D721Med (cell line): ENCODE data around the gene NBEA.
"Not testable (repeated sequence)": the region's sequence is repeated elsewhere in the genome, so short reads cannot be mapped to it uniquely, and the experiment has no call there.

Experiments
- DNase-seq: peaks from one replicate; pipeline ENCODE4 v3.0.0; 2011; ENCODE audit warnings: low spot score; ENCODE audit not compliant: insufficient read length
- FAIRE-seq: peaks from 2 replicates; lab custom pipeline; 2011; peaks lifted over from hg19 to GRCh38; lab: Jason Lieb, UNC
- CTCF ChIP-seq: IDR thresholded peaks from 2 replicates; pipeline ENCODE4 v1.5.1; 2012; ENCODE audit warnings: mild to moderate bottlenecking, control low read depth; ENCODE audit not compliant: insufficient read depth; ENCODE audit errors: missing control alignments

Gene NBEA

DNA sequence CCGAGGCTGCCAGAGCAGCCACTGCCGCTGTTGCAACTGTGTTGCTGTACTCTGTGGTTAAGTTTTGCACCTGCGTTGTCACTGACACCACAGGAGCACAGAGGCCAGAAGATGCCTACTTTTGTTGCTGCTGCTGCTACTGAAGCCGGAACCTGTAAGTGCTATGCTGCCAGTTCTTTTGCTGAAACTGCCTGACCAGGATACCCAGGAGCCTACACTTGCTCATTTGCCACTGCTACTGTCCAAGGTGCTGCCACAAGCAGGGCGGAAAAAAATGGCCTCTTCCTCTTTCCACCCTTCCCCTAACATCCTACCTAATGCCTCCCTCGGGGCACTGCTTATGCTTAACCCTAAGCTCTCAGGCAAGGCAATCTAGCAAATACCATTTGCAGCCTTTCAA, 29.0 kb upstream of the NBEA start:
- FAIRE-seq (no peak), DNase-seq (no peak)

GRCh38 chr13:34914416-34914815, 27.7 kb upstream of the NBEA start:
- no peak for TF ChIP-seq CTCF
- FAIRE-seq (no peak), DNase-seq (no peak)

More for the DNA sequence above, 29.0 kb upstream of the NBEA start:
- TF ChIP-seq CTCF, result no peak

DNA sequence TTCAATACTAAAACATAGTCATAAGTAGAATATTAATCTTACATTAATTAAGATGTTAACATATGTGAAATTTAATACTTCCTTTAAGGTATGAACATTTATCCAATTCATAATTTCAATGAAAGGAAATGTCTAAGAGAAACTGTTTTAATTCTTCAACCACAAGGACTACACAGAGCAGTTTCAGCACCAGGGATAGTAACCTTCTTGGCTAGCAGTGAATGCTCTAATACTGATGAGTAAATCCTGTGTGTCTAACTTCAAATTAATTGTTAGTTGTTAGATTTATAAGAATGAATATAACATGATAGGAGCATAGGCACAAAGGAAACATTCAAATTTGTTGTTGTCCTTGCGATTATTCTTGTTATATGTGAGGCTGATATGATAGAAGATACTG, 15.6 kb upstream of the NBEA start:
- no peak for TF ChIP-seq CTCF
- DNase-seq (no peak), FAIRE-seq (no peak)

DNA sequence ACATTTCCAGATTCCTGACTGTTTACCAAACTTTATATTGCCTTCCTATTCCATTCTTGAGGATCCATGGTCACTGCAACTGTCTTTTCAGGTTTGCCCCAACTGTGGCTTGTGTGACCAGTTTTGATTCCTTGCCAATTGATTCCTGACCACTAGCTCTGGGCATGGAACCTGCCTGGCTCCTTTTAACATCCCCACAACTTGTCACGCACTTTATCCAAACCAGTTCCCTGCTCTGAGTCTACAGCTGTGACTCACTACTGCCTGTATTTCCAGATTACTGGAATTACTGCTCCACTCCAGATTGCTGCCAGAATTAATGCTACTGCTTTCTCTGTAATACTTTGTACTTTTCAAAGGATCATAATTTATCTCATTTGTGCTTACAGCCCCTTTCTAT, 13.4 kb upstream of the NBEA start:
- not testable (repeated sequence) for FAIRE-seq

GRCh38 chr13:34931572-34931971, 10.5 kb upstream of the NBEA start:
- no peak for DNase-seq

More for the DNA sequence above, 13.4 kb upstream of the NBEA start:
- not testable (repeated sequence) for DNase-seq

DNA sequence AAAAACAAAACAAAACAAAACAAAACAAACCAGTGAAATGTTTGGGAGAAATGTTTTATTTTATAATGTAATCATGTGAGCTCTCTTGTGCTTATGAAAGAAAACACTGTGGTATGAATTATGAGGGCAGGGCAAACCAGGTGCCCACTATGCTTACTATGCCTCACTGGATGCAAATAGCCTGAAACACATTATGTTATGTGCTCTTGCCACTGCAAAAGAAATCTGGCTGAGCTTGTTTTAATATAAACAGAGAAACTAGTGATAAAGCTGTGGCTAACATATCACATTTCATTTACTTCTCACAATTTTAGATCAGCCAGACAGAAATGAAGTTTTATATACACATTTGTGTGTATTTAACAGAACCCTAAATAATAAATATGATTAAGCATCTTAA, 8.7 kb upstream of the NBEA start:
- FAIRE-seq (no peak), DNase-seq (no peak)
- no peak for TF ChIP-seq CTCF

More at GRCh38 chr13:34931572-34931971, 10.5 kb upstream of the NBEA start:
- no peak for FAIRE-seq
- TF ChIP-seq CTCF, result no peak

DNA sequence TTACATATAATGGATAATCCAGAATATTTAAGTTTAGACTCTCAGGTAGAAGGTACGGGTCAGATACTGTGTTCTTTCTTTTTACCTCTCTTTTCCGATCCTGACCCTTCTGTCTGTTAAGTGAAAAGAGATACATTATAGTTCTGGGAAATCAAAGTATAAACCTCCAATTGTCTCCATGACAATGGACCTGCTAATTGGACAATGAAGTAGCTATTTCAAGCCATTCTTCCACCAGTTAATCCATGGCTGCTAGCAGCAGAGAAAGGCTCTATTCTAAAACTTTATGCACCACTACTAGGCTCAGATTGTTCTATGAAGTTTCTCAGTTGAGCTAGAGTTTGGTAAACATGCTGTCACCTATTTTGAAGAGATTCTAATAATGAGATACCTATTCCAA, 8.3 kb upstream of the NBEA start:
- FAIRE-seq (no peak), DNase-seq (no peak)
- no peak for TF ChIP-seq CTCF

GRCh38 chr13:34935841-34936240, 6.2 kb upstream of the NBEA start:
- no peak for TF ChIP-seq CTCF
- FAIRE-seq (no peak), DNase-seq (no peak)
